ENCODE results near the gene KLHL29. TPM values are rescaled to one million over a fixed set of nuclear protein-coding genes. Genes with fewer than 3 reads are reported as not detected.

The KLHL29 gene
- total and polyA plus RNA-seq, 2 donors (not counting 3 experiments of a cell fraction or from before 2014, with no cell fraction given), result 4.6 to 12.7 TPM

- ChIA-PET CTCF (no interaction called here), POLR2A (no interaction called here)
- no peaks in the 10 kb centered on the region for H3K36me3 ChIP-seq (ENCODE audit: control insufficient read depth in 2 of 2, extremely low read depth in 1 of 2, insufficient read depth in 2 of 2, low read length in 2 of 2)
- dilution Hi-C loops (cut with MboI; ENCODE audit: extremely low pct_ligation_motif_present, low sequenced_read_pairs), result no loop called here
- H4K20me1 ChIP-seq (replicated peaks; ENCODE audit: control insufficient read depth, extremely low read depth, insufficient read depth, low read length), result no peaks in the 10 kb centered on the region
- intact Hi-C loops (cut with micrococcal nuclease), result no loop called here
- no peak for TF ChIP-seq GATA2 (IDR thresholded peaks at IDR 0.05; ENCODE audit: insufficient read depth, insufficient read length, low read depth, low read length)
- TF ChIP-seq EZH2 (IDR thresholded peaks at IDR 0.05; ENCODE audit: borderline replicate concordance, low read depth, low read length, severe bottlenecking), result no peak
- TF ChIP-seq MYC (IDR thresholded peaks at IDR 0.05; ENCODE audit: low read depth, low read length), result no peak
- TF ChIP-seq MAX (IDR thresholded peaks at IDR 0.05; ENCODE audit: insufficient read depth, insufficient read length), result no peak
- no peak for TF ChIP-seq CTCF (IDR thresholded peaks at IDR 0.05; ENCODE audit: extremely low read depth in 1 of 2, insufficient read depth in 1 of 2, low read depth in 1 of 2, low read length in 2 of 2)
- no peak for TF ChIP-seq POLR2A (IDR thresholded peaks at IDR 0.05; ENCODE audit: low read depth, low read length)
- TF ChIP-seq FOS (IDR thresholded peaks at IDR 0.05; ENCODE audit: borderline replicate concordance, insufficient read depth, low read length), result no peak
- no peak for TF ChIP-seq JUN (IDR thresholded peaks at IDR 0.05; ENCODE audit: borderline replicate concordance, insufficient read depth, insufficient read length, low read depth)
- TF ChIP-seq POLR2AphosphoS5 (IDR thresholded peaks at IDR 0.05; ENCODE audit: insufficient read depth, low read depth, low read length), result no peak
- no TSS peak for BruUV-seq (replicated peaks)
- no peak overlapping the region for H3K27ac ChIP-seq (ENCODE audit: insufficient read depth, low read depth, low read length)
- no peaks in the 10 kb centered on the region for H3K27me3 ChIP-seq (ENCODE audit: control insufficient read depth in 2 of 2, insufficient read depth in 2 of 2, low read length in 2 of 2)
- no peaks in the 10 kb centered on the region for H3K4me1 ChIP-seq (ENCODE audit: control insufficient read depth, extremely low read depth, insufficient read depth, low read length)
- no peak overlapping the region for H3K4me3 ChIP-seq (replicated peaks in 1 of 3; ENCODE audit: insufficient read depth in 1 of 3, low read depth in 1 of 3, low read length in 3 of 3)
- no peaks in the 10 kb centered on the region for H3K79me2 ChIP-seq (ENCODE audit: control insufficient read depth, insufficient read depth, low read length)
- DNase-seq (ENCODE audit: low read depth, low spot score) (peak; percentile 50), FAIRE-seq (no peak)
- no peak overlapping the region for H2AFZ ChIP-seq (ENCODE audit: low read depth, low read length)
- no peaks in the 10 kb centered on the region for H3K9me1 ChIP-seq (replicated peaks; ENCODE audit: control insufficient read depth, extremely low read depth, insufficient read depth, low read length)
- H3K9me3 ChIP-seq (replicated peaks; ENCODE audit: control insufficient read depth, insufficient read depth, low read length), result no peaks in the 10 kb centered on the region
- no peak overlapping the region for H3K4me2 ChIP-seq (ENCODE audit: insufficient read depth, low read length)
- no peak overlapping the region for H3K9ac ChIP-seq (replicated peaks; ENCODE audit: extremely low read depth, insufficient read depth, low read length)
These were observed 360.7 kb downstream of the KLHL29 start for GRCh38 chr2:23745726-23746105.

Data from endothelial cell of umbilical vein (primary cell).